Neural cell (in vitro differentiated cells): Measurements from ENCODE around the gene DBNDD1. TPM values are rescaled to one million over a fixed set of nuclear protein-coding genes. Genes with fewer than 3 reads are reported as not detected.

ENCODE experiments used
- H2AFZ ChIP-seq: fragments of 200-600, 300-800 bp; sonication (generic), shearing (Covaris generic); 2 replicates; pipeline ENCODE4 v1.6.0; 2014; ENCODE audit warnings: low read depth, mild to moderate bottlenecking, antibody characterized with exemption, low read length, moderate library complexity
- H3F3A ChIP-seq: fragments of 200-600 bp; shearing (Covaris generic); 2 replicates; pipeline ENCODE4 v1.6.1; 2016; ENCODE audit warnings: mild to moderate bottlenecking, moderate library complexity, mixed read lengths, antibody characterized with exemption, low read length; ENCODE audit not compliant: insufficient read depth, poor library complexity, severe bottlenecking
- H3K27ac ChIP-seq: fragments of 200-600, 300-800 bp; sonication (generic), shearing (Covaris generic); 2 replicates; pipeline ENCODE4 v1.5.1; 2014; ENCODE audit warnings: mild to moderate bottlenecking, low read length, moderate library complexity
- H3K27me3 ChIP-seq: fragments of 300-800, 200-600 bp; sonication (generic), shearing (Covaris generic); 2 replicates; pipeline ENCODE4 v1.6.0; 2014; ENCODE audit warnings: mild to moderate bottlenecking, low read depth, low read length, moderate library complexity; ENCODE audit not compliant: insufficient read depth
- H3K36me3 ChIP-seq: fragments of 300-800, 200-600 bp; sonication (generic), shearing (Covaris generic); 2 replicates; pipeline ENCODE4 v1.5.1; 2014; ENCODE audit warnings: mild to moderate bottlenecking, antibody characterized with exemption, low read length, moderate library complexity; ENCODE audit not compliant: insufficient read depth
- H3K4me2 ChIP-seq: fragments of 300-800, 200-600 bp; sonication (generic), shearing (Covaris generic); 2 replicates; pipeline ENCODE4 v1.6.0; 2014; ENCODE audit warnings: mild to moderate bottlenecking, low read length
- H3K4me3 ChIP-seq: fragments of 300-800, 200-600 bp; sonication (generic), shearing (Covaris generic); 2 replicates; pipeline ENCODE4 v1.5.1; 2014; ENCODE audit warnings: mild to moderate bottlenecking, low read length, moderate library complexity
- H3K79me2 ChIP-seq: fragments of 200-600 bp; shearing (Covaris generic); replicated peaks from 2 replicates; pipeline ENCODE4 v1.6.0; 2014; ENCODE audit warnings: mild to moderate bottlenecking, low read length, moderate library complexity; ENCODE audit not compliant: insufficient read depth
- H3K9ac ChIP-seq: fragments of 300-800, 200-600 bp; sonication (generic), shearing (Covaris generic); 2 replicates; pipeline ENCODE4 v1.6.1; 2016; ENCODE audit warnings: mild to moderate bottlenecking, low read length, mixed read lengths
- H3K9me2 ChIP-seq: fragments of 200-600 bp; shearing (Covaris generic); 2 replicates; pipeline ENCODE4 v1.6.1; 2016; ENCODE audit warnings: mild to moderate bottlenecking, low read length, mixed read lengths; ENCODE audit not compliant: insufficient read depth
- H3K9me3 ChIP-seq: fragments of 200-600, 300-800 bp; sonication (generic), shearing (Covaris generic); 2 replicates; pipeline ENCODE4 v1.6.1; 2016; ENCODE audit warnings: mild to moderate bottlenecking, mixed run types, low read length, moderate library complexity, mixed read lengths
- H4K20me1 ChIP-seq: fragments of 200-600 bp; shearing (Covaris generic); 2 replicates; pipeline ENCODE4 v1.6.1; 2016; ENCODE audit warnings: mild to moderate bottlenecking, mixed run types; ENCODE audit not compliant: insufficient read depth
- CTCF ChIP-seq: fragments of 450-650 bp; IDR thresholded peaks from 2 replicates; pipeline ENCODE4 v1.5.1; 2014; ENCODE audit warnings: antibody characterized with exemption, mild to moderate bottlenecking, moderate library complexity; ENCODE audit not compliant: poor library complexity, severe bottlenecking
- EP300 ChIP-seq: fragments of 450-650 bp; conservative IDR thresholded peaks from 2 replicates; pipeline ENCODE4 v1.6.1; 2014; ENCODE audit warnings: antibody characterized with exemption, mild to moderate bottlenecking, moderate library complexity; ENCODE audit not compliant: poor library complexity, severe bottlenecking
- EZH2 ChIP-seq: fragments of 200-600, 300-800 bp; shearing (Covaris generic), sonication (generic); IDR thresholded peaks from 2 replicates; pipeline ENCODE4 v1.6.1; 2014; ENCODE audit warnings: antibody characterized with exemption, low read length, borderline replicate concordance, mild to moderate bottlenecking; ENCODE audit not compliant: insufficient read depth, poor library complexity, severe bottlenecking
- MXI1 ChIP-seq: fragments of 450-650 bp; conservative IDR thresholded peaks from 2 replicates; pipeline ENCODE4 v1.6.1; 2014; ENCODE audit warnings: antibody characterized with exemption, mild to moderate bottlenecking; ENCODE audit not compliant: poor library complexity, severe bottlenecking
- POLR2AphosphoS5 ChIP-seq: IDR thresholded peaks from 2 replicates; pipeline ENCODE4 v1.6.1; 2012
- RAD21 ChIP-seq: fragments of 450-650 bp; conservative IDR thresholded peaks from 2 replicates; pipeline ENCODE4 v1.6.1; 2014; ENCODE audit warnings: antibody characterized with exemption, mild to moderate bottlenecking, moderate library complexity
- REST ChIP-seq: IDR thresholded peaks from 2 replicates; pipeline ENCODE4 v1.6.1; 2012; ENCODE audit warnings: borderline replicate concordance
- SMC3 ChIP-seq: fragments of 450-650 bp; conservative IDR thresholded peaks from 2 replicates; pipeline ENCODE4 v1.6.1; 2014; ENCODE audit warnings: antibody characterized with exemption, mild to moderate bottlenecking, moderate library complexity; ENCODE audit not compliant: poor library complexity
- TAF1 ChIP-seq: IDR thresholded peaks from 2 replicates; pipeline ENCODE4 v1.6.1; 2012; ENCODE audit warnings: low read depth
- polyA plus RNA-seq: library from polyadenylated mRNA; depleted of rRNA; stranded (reverse); fragments of >200 nt; gene quantifications from 2 replicates; pipeline ENCODE4 v1.2.3, GENCODE V29; 2014

DBNDD1 gene
- polyA plus RNA-seq, 1 donor from 2014 or later: 15.4 TPM

GRCh38 chr16:90050969-90051368 is 31.7 kb upstream of the DBNDD1 start:
- no peak overlapping the region for H3K4me3 ChIP-seq
- TF ChIP-seq TAF1 (no peak), EP300 (no peak), REST (no peak), SMC3 (no peak)

GRCh38 chr16:90048737-90049330 is 29.6 kb upstream of the DBNDD1 start:
- Histone ChIP-seq H3K4me3 (no peak overlapping the region), H3F3A (no peaks in the 10 kb centered on the region), H3K36me3 (no peaks in the 10 kb centered on the region), H3K9me3 (no peaks in the 10 kb centered on the region), H3K9me2 (no peaks in the 10 kb centered on the region), H3K79me2 (no peaks in the 10 kb centered on the region), H2AFZ (no peak overlapping the region), H3K27me3 (no peaks in the 10 kb centered on the region), H3K27ac (no peak overlapping the region), H3K4me2 (no peak overlapping the region), H4K20me1 (no peaks in the 10 kb centered on the region), H3K9ac (no peak overlapping the region)
- TF ChIP-seq TAF1 (no peak), CTCF (no peak), SMC3 (no peak), MXI1 (no peak), REST (no peak), EZH2 (no peak), POLR2AphosphoS5 (no peak), EP300 (no peak), RAD21 (no peak)

More at GRCh38 chr16:90050969-90051368, 31.7 kb upstream of the DBNDD1 start:
- no peaks in the 10 kb centered on the region for H3K79me2 ChIP-seq
- H2AFZ ChIP-seq: no peak overlapping the region
- H3K9me3 ChIP-seq: peaks cover 11% of the 10 kb centered on the region
- H3K9me2 ChIP-seq: no peaks in the 10 kb centered on the region
- H3F3A ChIP-seq: no peaks in the 10 kb centered on the region
- no peaks in the 10 kb centered on the region for H3K36me3 ChIP-seq
- H3K27me3 ChIP-seq: no peaks in the 10 kb centered on the region
- no peak overlapping the region for H3K27ac ChIP-seq
- no peak overlapping the region for H3K9ac ChIP-seq
- no peaks in the 10 kb centered on the region for H4K20me1 ChIP-seq
- no peak overlapping the region for H3K4me2 ChIP-seq
